H9 (cell line): ENCODE data around the gene SERPINE2. TPM values are rescaled to one million over a fixed set of nuclear protein-coding genes. Genes with fewer than 3 reads are reported as not detected.

Experiments
- DNase-seq: peaks from one replicate; pipeline ENCODE4 v3.0.0-alpha.2; 2017
- H2AFZ ChIP-seq: one replicate; pipeline ENCODE4 v1.6.1; 2013; ENCODE audit warnings: mild to moderate bottlenecking, low read length, control low read depth, moderate library complexity
- H2AK5ac ChIP-seq: 2 replicates; pipeline ENCODE4 v1.6.1; 2013; ENCODE audit warnings: low read length, control low read depth, mixed read lengths; ENCODE audit not compliant: insufficient read length
- H2BK120ac ChIP-seq: one replicate; pipeline ENCODE4 v1.6.1; 2013; ENCODE audit warnings: low read depth, mild to moderate bottlenecking, low read length, control low read depth, inconsistent platforms; ENCODE audit not compliant: poor library complexity, severe bottlenecking
- H2BK12ac ChIP-seq: 2 replicates; pipeline ENCODE4 v1.6.1; 2013; ENCODE audit warnings: low read length, control low read depth, mixed read lengths, low read depth; ENCODE audit not compliant: insufficient read length
- H2BK15ac ChIP-seq: 2 replicates; pipeline ENCODE4 v1.6.1; 2013; ENCODE audit warnings: low read depth, low read length, control low read depth
- H2BK20ac ChIP-seq: one replicate; pipeline ENCODE4 v1.6.1; 2013; ENCODE audit warnings: low read depth, mild to moderate bottlenecking, low read length, control low read depth, inconsistent platforms; ENCODE audit not compliant: poor library complexity, severe bottlenecking
- H2BK5ac ChIP-seq: 2 replicates; pipeline ENCODE4 v1.6.1; 2013; ENCODE audit warnings: low read length, control low read depth, mixed read lengths; ENCODE audit not compliant: insufficient read length
- H3K14ac ChIP-seq: 2 replicates; pipeline ENCODE4 v1.6.1; 2013; ENCODE audit warnings: low read length, control low read depth; ENCODE audit not compliant: insufficient read depth
- H3K18ac ChIP-seq: 2 replicates; pipeline ENCODE4 v1.6.1; 2013; ENCODE audit warnings: low read depth, mild to moderate bottlenecking, mixed read lengths, low read length, control low read depth; ENCODE audit not compliant: insufficient read length
- H3K23ac ChIP-seq: 2 replicates; pipeline ENCODE4 v1.6.1; 2013; ENCODE audit warnings: low read length, control low read depth, mixed read lengths, low read depth; ENCODE audit not compliant: insufficient read length
- H3K23me2 ChIP-seq: 2 replicates; pipeline ENCODE4 v1.6.1; 2013; ENCODE audit warnings: low read depth, mild to moderate bottlenecking, mixed read lengths, low read length, control low read depth; ENCODE audit not compliant: insufficient read length, poor library complexity, severe bottlenecking
- H3K27ac ChIP-seq: 2 replicates; pipeline ENCODE4 v1.5.1; 2013; ENCODE audit warnings: low read length, control low read depth, mixed read lengths, low read depth; ENCODE audit not compliant: insufficient read length
- H3K27me3 ChIP-seq: 2 replicates; pipeline ENCODE4 v1.6.1; 2013; ENCODE audit warnings: low read length, control low read depth, inconsistent platforms; ENCODE audit not compliant: insufficient read depth
- H3K4ac ChIP-seq: 2 replicates; pipeline ENCODE4 v1.6.1; 2013; ENCODE audit warnings: low read depth, mild to moderate bottlenecking, control low read depth, inconsistent platforms, low read length, moderate library complexity
- H3K4me1 ChIP-seq: 2 replicates; pipeline ENCODE4 v1.6.1; 2013; ENCODE audit warnings: low read length, control low read depth, inconsistent platforms; ENCODE audit not compliant: insufficient read depth
- H3K4me2 ChIP-seq: 2 replicates; pipeline ENCODE4 v1.6.1; 2013; ENCODE audit warnings: low read length, control low read depth, mixed read lengths; ENCODE audit not compliant: insufficient read length, insufficient read depth
- H3K56ac ChIP-seq: 2 replicates; pipeline ENCODE4 v1.6.1; 2013; ENCODE audit warnings: low read depth, mild to moderate bottlenecking, mixed read lengths, low read length, control low read depth; ENCODE audit not compliant: insufficient read length
- H3K79me1 ChIP-seq: 2 replicates; pipeline ENCODE4 v1.6.1; 2013; ENCODE audit warnings: low read depth, mild to moderate bottlenecking, moderate library complexity, low read length, control low read depth, inconsistent platforms; ENCODE audit not compliant: insufficient read depth, poor library complexity, severe bottlenecking
- H3K79me2 ChIP-seq: 2 replicates; pipeline ENCODE4 v1.6.1; 2013; ENCODE audit warnings: low read length, control low read depth, inconsistent platforms; ENCODE audit not compliant: insufficient read depth
- H3K9ac ChIP-seq: 2 replicates; pipeline ENCODE4 v1.6.1; 2013; ENCODE audit warnings: low read length, control low read depth, mixed read lengths; ENCODE audit not compliant: insufficient read length; ENCODE audit errors: extremely low read depth
- H3K9me3 ChIP-seq: one replicate; pipeline ENCODE4 v1.6.1; 2013; ENCODE audit warnings: low read depth, low read length, inconsistent platforms; ENCODE audit not compliant: control insufficient read depth
- H3T11ph ChIP-seq: one replicate; pipeline ENCODE4 v1.6.1; 2013; ENCODE audit warnings: mild to moderate bottlenecking, low read length, control low read depth, inconsistent platforms
- H4K20me1 ChIP-seq: one replicate; pipeline ENCODE4 v1.6.1; 2013; ENCODE audit not compliant: control insufficient read depth, insufficient read length, insufficient read depth
- H4K5ac ChIP-seq: 2 replicates; pipeline ENCODE4 v1.6.1; 2013; ENCODE audit warnings: low read depth, mild to moderate bottlenecking, mixed read lengths, low read length, control low read depth; ENCODE audit not compliant: insufficient read length
- H4K8ac ChIP-seq: replicated peaks from 2 replicates; pipeline ENCODE4 v1.6.1; 2013; ENCODE audit warnings: low read length, control low read depth, mixed read lengths, low read depth; ENCODE audit not compliant: insufficient read length
- H4K91ac ChIP-seq: 2 replicates; pipeline ENCODE4 v1.6.1; 2013; ENCODE audit warnings: low read depth, mild to moderate bottlenecking, moderate library complexity, mixed read lengths, low read length, control low read depth; ENCODE audit not compliant: insufficient read length
- H3K27ac Mint-ChIP-seq, 3 experiments: 2 replicates in 2 of 3; 3 replicates in 1 of 3; pipeline ENCODE4 v1.8.0; 2020 to 2021; ENCODE audit warnings: mixed read lengths in 3 of 3, mild to moderate bottlenecking in 1 of 3, moderate library complexity in 1 of 3
- H3K27me3 Mint-ChIP-seq: 2 replicates; pipeline ENCODE4 v1.8.0; 2021; ENCODE audit warnings: low read depth, mild to moderate bottlenecking, moderate library complexity, mixed read lengths
- H3K36me3 Mint-ChIP-seq, 3 experiments: 2 replicates in 2 of 3; 3 replicates in 1 of 3; pipeline ENCODE4 v1.8.0; 2020 to 2021; ENCODE audit warnings: low read depth in 3 of 3, mixed read lengths in 3 of 3; ENCODE audit not compliant: insufficient read depth in 1 of 3
- H3K4me1 Mint-ChIP-seq, 2 experiments: 2 replicates each; pipeline ENCODE4 v1.8.0; 2020; ENCODE audit warnings: mixed read lengths in 2 of 2
- H3K4me3 Mint-ChIP-seq, 2 experiments: 2 replicates in 1 of 2; 3 replicates in 1 of 2; pipeline ENCODE4 v1.8.0; 2020 to 2021; ENCODE audit warnings: mild to moderate bottlenecking in 2 of 2, mixed read lengths in 2 of 2, moderate library complexity in 1 of 2
- H3K9me3 Mint-ChIP-seq, 2 experiments: 2 replicates in 1 of 2; 3 replicates in 1 of 2; pipeline ENCODE4 v1.8.0; 2020; ENCODE audit warnings: mild to moderate bottlenecking in 2 of 2, mixed read lengths in 2 of 2, moderate library complexity in 1 of 2
- WGBS: extraction: QIAGEN DNeasy Blood & Tissue Kit; methylation state at CpG from one replicate; pipeline ENCODE4 v1.1.7; 2013; ENCODE audit warnings: missing lambda C conversion rate, low lambda C conversion rate, mixed read lengths; ENCODE audit not compliant: insufficient read length; ENCODE audit errors: extremely low coverage; 5-methylcytosine and 5-hydroxymethylcytosine counted together
- total RNA-seq: library from RNA; stranded (reverse); gene quantifications from 2 replicates; pipeline ENCODE4 v1.2.1, GENCODE V29; 2021
- TF ChIP-seq, protein P1 (sequence below): fragments of 200-600 bp; sonication (generic); conservative IDR thresholded peaks from 3 replicates; pipeline ENCODE4 v1.8.0; 2021; ENCODE audit warnings: antibody characterized with exemption, mild to moderate bottlenecking

SERPINE2 gene
- total RNA-seq, 1 experiment from 2014 or later: 40.0 TPM

DNA sequence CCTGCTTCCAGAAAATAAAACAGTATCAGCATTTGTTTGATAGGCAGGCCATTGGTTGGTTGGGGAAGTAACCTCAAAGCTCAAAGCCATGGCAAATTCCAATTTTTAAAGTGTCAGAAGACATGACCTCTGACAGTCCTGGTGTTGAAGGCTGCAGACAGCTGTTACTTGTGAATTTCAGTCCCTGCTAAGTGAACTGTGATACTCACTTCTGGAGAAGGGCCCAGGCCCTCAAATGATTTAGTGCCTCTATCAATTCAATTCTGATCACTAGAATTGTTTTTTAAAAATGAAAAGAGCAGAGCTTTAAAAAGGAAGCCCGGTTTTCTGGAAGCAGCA is 58.7 kb downstream of the SERPINE2 start:
- Histone ChIP-seq H3K4me1 (no peaks in the 10 kb centered on the region), H4K5ac (no peak overlapping the region), H3K27me3 (no peaks in the 10 kb centered on the region), H2AK5ac (no peak overlapping the region), H3K9me3 (no peaks in the 10 kb centered on the region), H2BK120ac (no peak overlapping the region), H3K14ac (no peak overlapping the region), H4K20me1 (no peaks in the 10 kb centered on the region), H2BK5ac (no peak overlapping the region), H3K4ac (no peak overlapping the region), H3K79me1 (no peaks in the 10 kb centered on the region), H2AFZ (no peak overlapping the region), H2BK15ac (no peak overlapping the region), H3K27ac (no peak overlapping the region), H3K9ac (no peak overlapping the region), H3K23ac (no peak overlapping the region), H4K91ac (no peak overlapping the region), H3K79me2 (no peaks in the 10 kb centered on the region), H3T11ph (no peak overlapping the region), H3K4me2 (no peak overlapping the region), H3K56ac (no peak overlapping the region), H2BK12ac (no peak overlapping the region), H3K18ac (no peak overlapping the region), H3K23me2 (no peaks in the 10 kb centered on the region), H2BK20ac (no peak overlapping the region), H4K8ac (no peak overlapping the region)
- TF ChIP-seq, protein P1, sequence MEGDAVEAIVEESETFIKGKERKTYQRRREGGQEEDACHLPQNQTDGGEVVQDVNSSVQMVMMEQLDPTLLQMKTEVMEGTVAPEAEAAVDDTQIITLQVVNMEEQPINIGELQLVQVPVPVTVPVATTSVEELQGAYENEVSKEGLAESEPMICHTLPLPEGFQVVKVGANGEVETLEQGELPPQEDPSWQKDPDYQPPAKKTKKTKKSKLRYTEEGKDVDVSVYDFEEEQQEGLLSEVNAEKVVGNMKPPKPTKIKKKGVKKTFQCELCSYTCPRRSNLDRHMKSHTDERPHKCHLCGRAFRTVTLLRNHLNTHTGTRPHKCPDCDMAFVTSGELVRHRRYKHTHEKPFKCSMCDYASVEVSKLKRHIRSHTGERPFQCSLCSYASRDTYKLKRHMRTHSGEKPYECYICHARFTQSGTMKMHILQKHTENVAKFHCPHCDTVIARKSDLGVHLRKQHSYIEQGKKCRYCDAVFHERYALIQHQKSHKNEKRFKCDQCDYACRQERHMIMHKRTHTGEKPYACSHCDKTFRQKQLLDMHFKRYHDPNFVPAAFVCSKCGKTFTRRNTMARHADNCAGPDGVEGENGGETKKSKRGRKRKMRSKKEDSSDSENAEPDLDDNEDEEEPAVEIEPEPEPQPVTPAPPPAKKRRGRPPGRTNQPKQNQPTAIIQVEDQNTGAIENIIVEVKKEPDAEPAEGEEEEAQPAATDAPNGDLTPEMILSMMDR: no peak
- DNase-seq: no peak
- peaks cover 2 to 13% (median 11%) of the 10 kb centered on the region in 3 experiments for H3K36me3 Mint-ChIP-seq
- H3K4me3 Mint-ChIP-seq: no peak overlapping the region
- no peaks in the 10 kb centered on the region for H3K9me3 Mint-ChIP-seq
- H3K27ac Mint-ChIP-seq: peak overlapping the region in 1 of 3 experiments; percentile 31; a peak in 1 of 7 replicates
- WGBS: no CpG with 5 or more reads among the region's 1 CpG
- no peaks in the 10 kb centered on the region for H3K4me1 Mint-ChIP-seq
- no peaks in the 10 kb centered on the region; the same call in 1 of the 2 replicates for H3K27me3 Mint-ChIP-seq
